Stimulated activated CD4-positive, alpha-beta T cell treated with anti-CD3 and anti-CD28 coated beads, Interleukin-2, amount 100 ng/mL, for 48 hours (primary cell): ENCODE results near the gene IFT122.
A peak's percentile ranks its signal among the peaks of the same experiment; 100 is the strongest.

Experiments used
- DNase-seq, 2 donors: peaks; one replicate each; pipeline ENCODE4 v3.0.0-alpha.2; 2020

The IFT122 gene

DNA sequence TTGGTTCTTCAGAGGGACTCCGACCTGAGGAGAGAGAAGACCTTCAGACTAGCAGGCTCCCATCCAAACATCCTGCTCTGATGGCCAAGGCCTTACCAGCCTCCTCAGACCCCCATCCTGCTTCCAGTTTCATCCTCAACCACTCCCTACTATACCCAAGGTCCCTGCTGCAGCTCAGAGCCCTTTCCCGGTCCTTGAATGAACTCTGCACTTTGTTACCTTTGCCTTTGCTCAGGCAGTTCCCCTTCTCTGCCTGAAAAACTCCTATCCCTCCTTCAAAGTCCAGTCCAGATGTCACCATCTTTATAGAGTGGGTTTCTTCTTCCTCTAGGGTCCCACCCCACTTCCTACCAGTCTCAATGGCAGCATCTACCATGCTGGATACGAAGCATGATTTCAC lies 24.6 kb upstream of the IFT122 start:
- DNase-seq: no peak

DNA sequence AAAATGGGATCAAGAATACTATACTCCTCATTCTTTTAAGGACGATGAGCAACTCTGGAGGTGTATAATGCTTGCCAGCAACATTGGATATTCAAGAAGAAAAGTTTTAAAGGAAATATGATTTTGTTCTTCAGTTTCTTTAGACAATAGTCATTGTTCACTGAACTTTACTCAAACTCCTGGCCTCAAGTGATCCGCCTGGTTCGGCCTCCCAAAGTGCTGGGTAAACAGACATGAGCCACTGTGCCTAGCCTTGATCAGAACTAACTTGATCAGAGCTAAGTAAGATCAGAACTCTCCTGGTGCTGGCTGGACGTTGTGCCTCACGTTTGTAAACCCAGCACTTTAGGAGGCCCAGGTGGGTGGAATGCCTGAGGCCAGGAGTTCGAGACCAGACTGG lies 24.2 kb upstream of the IFT122 start:
- no peak for DNase-seq

DNA sequence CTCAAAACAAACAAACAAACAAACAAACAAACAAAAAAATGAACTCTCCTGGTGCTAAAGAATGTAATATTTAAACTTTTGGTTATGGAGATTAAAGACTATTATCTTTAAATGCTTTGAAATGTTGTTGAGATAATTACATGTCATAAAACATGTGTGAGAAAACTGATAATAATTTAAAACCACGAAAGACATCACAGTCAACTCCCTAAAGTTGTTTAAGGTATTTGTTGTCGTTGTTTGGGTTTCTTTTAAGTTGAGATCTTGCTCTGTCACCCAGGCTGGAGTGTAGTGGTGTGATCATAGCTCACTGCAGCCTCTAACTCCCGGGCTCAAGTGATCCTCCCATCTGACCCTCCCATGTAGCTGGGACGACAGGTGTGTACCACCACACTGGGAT lies 23.6 kb upstream of the IFT122 start:
- DNase-seq: no peak

DNA sequence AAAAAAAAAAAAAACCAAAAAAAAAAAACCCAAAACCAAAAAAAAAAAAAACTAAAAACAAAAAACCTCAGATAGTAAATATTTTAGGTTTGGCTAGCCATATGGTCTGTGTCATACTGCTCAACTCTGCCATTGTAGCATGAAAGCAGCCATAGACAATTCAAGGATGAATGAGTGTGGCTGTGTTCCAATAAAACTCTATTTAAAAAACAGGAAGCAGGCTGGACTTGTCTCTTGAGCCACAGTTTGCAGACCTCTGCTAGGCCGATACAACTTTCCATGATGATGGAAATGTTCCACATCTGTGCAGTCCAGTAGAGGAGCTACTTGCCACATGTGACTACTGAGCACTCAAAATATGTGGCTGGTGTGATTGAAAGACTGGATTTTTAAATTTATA lies 22.7 kb upstream of the IFT122 start:
- DNase-seq: no peak

DNA sequence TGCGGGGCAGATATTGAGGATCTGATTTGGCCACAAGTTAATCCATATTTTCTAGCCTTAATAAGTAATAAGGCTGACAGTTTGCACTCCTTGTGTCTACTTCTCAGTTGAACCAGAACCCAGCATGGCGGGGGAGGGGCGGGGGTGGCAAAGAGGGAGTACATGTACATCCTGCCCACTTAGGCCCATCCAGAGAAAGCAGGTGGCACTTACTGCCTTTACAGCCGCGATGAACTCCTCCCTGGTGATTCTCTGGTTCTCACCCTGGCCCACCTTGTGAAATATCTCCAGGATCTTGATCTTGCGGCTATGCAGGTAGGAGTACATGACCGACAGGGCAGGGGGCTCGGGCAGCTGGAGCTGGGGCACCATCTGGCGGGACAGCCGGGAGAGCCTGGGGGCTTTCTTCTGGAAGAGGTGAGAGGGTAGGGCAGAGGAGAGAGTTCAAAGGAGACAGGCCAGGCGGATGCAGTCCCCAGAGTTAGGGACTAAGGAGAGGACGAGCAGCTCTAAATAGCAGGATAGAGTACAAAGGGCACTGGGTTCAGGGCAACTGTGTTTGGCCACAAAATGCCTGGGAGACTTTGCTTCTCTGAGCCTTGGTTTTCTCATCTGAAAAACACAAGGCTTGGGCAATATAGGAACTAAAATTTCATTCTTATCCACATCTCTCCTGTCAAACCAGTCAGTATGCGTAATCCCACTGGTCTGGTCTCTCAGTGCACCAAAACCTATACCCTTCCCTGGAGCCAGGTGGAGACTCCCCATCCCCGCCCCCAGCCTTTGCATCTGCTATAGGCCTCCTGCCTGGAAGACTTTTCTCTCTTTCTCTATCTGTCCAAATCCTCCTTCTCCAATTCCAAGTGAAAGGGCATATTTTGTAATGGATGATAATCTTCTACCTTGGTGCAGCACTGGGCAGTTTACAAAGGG lies 21.7 kb upstream of the IFT122 start:
- DNase-seq: no peak

DNA sequence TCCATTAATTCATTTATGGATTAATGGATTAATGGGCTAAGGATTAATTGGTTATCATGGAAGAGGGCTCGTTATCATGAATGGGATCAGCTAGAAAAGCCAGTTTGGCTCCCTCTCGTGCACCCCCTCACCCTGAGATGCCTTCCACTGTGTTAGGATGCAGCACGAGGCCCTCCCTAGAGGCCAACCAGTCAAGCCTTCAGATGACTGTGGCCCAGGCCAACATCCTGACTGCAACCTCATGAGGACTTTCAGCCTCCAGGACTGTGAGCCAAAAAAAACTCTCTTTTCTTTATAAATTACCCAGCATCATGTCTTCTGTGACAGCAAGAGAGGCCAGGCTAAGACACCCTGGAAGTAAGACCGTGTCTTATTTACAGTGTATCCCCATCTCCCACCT lies 20.5 kb upstream of the IFT122 start:
- DNase-seq: no peak

DNA sequence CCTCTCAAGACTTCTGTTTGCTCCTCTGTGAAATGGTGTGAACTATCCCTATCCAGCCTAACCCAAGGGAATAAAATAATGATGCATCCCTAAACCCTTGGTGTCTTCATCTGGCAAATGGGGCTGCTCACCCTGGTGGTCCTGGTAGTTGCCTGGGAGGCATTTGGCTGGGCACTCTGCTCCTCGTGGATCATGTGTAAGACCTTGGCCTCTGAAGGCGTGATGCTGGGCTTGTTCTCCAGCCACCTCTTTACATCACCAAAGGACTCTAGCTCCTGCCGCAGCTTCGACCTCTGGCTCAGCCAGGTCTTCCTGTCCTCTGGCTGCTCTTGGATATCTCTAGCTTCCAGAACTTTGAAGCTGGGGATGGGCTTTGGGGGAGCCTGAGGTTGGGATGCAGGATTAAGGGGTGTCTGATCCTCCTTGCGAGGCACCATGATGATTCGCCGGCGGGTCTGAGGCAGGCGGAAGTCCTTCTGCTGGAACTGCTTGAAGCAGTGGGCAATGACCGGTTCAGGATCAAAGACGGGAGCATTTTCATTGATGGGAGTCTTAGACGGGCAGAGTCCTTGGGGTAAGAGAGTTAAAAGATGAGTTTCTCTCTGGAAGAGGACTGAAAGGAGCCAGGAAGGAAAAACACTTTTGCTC lies 18.7 kb upstream of the IFT122 start:
- no peak for DNase-seq

DNA sequence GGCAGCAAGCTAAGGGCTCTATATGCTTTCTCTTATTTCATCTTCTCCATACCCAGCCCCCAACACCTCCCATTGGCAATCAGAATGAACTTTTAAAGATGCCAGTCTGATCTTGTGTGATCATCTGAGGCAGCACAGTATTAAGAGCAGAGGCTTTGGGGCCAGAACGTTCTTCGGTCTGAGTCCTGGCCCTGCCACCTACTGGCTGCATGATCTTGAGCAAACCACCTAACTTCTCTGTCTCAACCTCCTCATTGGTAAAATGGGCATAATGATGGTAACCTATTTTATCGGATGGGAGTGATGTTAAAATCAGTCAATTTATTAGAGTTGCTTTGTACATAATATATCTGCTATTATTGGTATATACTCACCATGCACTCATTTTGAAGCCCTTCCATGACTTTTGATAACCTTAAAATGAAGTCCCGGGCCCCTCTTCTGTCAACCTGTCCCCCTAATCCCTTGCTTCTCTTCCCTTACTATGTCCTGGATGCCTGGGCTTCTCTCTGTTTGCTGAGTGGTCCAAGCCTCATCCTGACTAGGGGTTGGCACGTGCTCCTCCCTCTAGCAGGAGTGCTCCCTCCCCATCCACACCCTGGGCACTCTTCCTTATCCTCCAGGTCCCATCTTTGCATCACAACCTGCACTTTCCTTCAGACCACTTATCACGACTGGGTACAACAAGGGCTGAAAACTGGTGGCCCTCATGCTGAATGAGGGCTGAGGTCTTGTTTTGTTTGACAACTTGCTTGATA lies 17.9 kb upstream of the IFT122 start:
- no peak for DNase-seq

DNA sequence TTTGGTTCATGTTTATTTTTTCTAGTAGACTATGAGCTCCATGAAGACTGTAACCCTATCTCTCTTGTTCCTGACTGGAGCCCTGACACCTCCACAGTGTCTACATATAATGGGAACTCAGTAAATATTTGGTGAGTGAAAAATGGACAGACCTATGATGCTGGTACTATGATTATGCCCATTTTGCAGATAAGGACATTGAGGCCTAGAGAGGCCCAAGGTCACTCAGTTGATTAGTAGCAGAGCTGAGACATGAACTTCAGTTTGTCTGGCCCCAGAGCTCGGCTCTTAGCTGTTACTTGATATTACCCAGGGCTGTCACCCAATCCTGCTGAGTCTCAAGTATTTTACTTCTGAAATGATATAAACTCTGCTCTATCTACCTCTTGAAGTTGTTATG lies 17.1 kb upstream of the IFT122 start:
- DNase-seq: no peak

DNA sequence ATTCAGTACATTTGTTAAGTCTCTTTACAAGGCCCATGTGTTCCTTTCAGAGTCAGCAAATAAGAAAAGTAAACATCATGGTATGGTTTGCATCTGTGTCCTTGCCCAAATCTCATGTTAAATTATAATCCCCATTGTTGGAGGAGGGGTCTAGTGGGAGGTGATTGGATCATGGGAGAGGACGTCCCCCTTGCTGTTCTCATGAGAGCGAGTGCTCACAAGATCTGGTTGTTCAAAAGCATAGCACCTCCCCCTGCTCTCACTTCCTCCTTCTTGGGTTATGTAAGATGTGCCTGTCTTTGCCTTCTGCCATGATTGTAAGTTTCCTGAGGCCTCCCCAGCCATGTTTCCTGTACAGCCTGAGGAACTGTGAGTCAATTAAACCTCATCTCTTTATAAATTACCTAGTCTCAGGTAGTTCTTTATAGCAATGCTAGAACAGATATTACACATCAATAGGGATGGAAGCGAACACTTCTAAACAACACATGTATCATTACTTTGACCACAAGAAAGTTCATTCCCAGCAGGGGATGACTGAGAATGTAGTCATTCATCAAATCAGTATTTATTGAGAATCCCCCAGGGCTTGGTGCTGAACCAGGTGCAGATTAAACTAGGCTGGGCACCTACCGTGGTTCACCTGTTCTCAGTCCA lies 15.7 kb upstream of the IFT122 start:
- no peak for DNase-seq

DNA sequence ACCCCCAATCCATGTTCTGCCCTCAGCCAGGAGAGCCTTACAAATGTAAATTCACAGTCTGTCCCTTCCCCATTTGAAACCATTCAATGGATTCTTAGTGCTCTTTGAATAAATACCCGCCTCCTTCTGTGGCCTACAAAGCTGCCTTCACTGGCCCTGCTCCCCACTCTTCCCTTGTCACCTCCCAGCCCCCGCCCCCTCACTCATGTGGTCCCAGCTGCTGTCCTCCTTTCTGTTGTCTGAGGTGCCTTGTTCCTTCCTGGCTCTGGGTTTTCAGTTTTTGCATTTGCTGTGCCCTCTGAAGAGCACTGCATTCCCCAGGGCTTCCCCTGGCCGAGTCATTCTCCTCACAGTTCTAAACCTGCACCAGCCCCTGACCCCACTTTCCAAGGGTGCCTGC lies 14.8 kb upstream of the IFT122 start:
- DNase-seq: no peak

DNA sequence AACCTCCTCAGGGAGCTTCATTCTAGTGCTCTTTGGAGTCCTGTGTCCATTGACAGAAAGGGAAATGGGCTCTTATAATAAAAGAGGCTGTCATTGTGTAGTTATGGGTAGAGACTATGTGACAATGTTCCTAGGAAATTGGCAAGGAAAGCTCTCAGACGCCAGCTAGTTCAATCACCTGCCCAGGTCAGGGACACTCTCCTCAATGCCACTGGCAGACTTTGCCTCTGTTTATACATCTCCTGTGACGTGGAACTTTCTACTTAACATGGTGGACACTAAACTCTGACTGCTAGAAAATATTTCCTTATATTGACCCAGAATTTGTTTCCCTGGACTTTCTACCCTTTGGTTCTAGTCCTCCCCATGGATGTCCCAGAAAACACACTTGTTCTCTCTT lies 14.4 kb upstream of the IFT122 start:
- no peak for DNase-seq

DNA sequence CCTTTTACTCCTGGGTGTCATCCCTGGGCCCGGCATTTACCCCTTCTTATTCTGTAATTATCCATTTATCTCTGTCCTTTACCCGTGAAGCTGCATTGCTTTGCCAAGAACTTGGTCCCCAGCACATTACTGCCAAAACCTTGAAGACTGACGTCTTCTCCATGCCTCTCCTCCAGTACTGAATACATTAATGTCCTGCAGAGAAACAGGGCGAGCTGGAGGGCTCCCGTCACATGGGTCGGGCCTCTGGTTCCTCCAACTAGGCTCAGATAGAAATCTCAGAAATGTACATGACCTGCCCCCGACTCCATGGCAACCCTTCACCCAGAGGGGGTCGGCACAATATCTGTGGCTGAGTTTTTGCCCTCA lies 12.0 kb upstream of the IFT122 start:
- DNase-seq: no peak

DNA sequence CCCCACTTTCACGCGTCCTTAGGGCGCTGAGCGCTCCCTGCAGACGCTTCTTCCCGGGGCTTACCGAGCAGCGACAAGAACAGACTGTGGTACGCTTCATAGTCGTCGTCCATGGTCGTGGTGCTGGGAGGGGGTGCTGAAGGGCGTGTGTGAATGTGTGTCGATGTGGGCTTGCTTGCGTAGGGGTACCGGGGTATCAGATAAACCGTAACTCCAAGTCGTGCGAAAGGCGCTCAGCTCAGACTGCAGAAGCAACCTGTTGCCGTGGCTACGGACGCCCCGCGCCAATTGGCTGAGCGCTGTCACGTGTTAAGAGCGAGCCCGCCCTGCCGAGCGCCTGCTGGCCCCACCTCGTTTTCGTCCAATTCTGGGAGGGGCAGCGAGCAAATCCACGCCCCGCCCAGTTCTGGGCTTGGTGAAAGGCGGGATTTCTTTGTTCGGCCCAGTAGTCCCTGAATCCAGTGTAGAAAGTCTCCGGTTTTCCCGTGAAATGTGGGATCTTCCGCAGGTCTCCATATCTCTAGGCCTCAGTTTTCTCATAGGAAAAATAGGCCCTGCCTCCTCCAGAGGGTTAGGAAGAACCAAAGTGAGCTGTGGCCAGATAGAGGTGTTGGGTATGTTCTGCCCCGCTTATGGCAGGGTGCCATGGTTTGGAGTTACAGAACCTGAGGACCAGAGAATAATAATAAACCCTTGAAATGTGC lies 11.5 kb upstream of the IFT122 start, which contains the start of gene EFCAB12:
EFCAB12 (minus strand) TSS at position 261 of the 704 bp plus-strand sequence; CDS start at position 113, 148 bp downstream.
- DNase-seq: peak; percentile 87 to 88

DNA sequence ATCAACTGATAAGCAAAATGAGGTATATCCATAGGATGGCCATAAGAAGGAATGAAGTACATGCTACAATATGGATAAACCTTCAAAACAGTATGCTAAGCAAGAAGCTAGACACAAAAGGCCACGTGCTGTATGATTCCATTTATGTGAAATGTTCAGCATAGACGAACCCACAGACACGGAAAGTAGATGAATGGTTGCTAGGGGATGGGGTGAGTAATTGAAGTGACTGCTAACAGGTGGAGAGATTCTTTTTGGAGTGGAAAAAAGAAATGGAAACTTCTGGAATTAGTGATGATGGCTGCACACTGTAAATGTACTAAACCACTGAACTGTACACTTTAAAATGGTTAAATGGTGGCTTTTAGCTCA lies 11.0 kb upstream of the IFT122 start:
- no peak for DNase-seq

DNA sequence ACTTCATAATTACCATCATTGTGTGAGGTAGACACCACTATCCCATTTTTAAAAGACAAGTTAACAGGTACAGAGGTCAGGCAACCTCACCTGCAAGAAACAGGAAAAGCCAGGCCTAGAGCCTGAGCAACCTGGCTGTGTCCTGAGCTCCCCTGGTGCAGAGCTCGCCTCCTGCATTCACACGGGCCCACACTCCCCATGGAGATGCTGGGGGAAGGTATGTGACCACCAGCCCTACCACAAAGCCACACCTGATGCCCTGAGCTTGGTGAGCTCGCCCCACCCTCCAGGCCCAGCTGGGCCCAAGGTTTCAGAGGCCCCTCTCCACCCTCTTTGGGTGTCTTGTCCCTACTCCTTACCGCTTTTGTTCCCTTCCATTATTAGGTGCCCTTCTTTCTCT lies 10.4 kb upstream of the IFT122 start:
- DNase-seq: no peak

DNA sequence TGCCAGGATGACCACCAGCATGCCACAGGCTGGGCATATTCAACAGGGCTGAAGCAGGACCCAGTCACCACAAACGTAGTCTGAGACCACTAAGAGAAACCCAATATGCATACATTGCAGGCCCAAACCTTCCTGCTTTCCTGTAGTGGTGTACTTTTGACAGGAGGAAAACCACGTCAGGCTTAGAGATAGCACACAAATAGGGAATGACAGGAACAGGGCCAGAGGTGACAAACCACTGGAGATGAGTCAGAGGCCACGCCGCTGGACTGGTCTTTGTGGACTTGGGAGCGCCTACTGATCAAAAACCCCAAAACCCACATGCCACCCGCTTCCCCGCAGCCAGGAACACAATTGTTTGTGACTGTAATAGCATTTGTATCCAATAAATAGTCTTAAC lies 8.0 kb upstream of the IFT122 start:
- DNase-seq: no peak

DNA sequence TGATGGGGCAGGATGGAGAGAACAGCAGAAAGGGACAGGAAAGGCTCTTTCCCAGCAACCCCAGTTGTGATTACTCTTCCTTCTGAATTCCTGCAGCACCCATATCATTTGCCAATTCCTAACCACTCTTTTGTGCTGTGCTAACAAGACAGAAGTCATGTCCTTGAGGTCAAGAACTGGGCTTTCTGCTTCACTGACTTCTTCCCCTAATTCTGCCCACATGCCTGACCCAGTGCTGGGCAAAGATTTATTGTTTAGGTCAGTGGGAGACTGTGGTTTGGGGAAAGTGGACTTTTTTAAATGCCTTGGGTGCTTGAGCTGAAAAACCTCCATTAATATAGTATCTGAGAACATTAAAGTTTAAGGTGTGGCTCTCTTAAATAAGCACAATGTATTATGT lies 7.4 kb upstream of the IFT122 start:
- no peak for DNase-seq

DNA sequence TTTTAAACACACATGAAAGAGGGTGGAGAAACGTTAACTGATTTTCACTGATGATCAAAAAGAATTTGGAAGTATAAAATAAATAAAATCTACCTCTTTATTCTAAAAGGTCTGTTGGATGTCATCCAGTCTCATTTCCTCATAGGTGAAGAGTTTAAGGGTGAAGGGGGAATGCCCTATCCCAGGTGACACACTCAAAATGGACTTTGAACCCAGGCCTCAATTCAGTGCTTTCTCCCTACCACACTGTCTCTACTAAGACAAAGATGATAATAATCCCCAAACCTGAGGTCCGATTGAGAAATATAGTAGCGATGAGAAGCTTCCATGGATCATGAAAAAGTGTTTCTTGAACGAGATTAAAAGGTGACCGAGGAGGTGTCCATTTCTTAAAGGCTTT lies 6.5 kb upstream of the IFT122 start:
- no peak for DNase-seq

DNA sequence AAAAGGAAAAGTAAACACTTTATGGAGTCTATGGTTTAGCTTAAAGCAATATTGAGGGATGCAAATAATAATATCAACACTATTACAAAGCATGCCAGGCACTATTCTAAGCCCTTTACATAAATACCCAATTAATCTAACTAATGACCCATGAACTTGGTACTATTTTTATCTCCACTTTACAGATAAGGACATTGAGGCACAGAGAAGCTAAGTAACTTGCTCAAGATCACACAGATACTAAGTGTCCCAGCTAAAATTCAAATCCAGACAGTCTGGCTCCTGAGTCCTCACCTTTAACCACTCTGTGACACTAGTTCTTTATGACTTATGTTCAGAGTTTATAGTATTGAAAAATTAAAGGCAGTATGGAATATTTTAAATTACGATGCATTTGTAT lies 5.9 kb upstream of the IFT122 start:
- DNase-seq: no peak

DNA sequence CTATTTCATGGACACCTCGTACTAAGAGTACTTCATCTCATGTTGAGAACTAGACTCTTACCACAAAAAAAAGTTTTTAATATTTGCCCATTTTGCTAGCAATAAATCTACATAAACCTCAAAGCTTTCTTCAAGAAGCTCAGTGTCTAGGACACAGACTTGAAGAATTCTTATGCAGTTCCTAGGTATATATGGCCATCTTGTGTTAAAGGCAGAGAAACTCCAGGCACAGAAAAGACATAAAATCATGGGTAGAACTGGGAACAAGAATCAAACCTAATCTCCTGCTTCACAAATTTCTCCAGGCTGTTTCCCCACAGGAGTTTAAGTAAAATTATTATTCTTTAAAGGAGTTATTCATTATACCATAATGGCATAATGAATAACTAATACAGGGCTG lies 4.7 kb upstream of the IFT122 start:
- DNase-seq: no peak

DNA sequence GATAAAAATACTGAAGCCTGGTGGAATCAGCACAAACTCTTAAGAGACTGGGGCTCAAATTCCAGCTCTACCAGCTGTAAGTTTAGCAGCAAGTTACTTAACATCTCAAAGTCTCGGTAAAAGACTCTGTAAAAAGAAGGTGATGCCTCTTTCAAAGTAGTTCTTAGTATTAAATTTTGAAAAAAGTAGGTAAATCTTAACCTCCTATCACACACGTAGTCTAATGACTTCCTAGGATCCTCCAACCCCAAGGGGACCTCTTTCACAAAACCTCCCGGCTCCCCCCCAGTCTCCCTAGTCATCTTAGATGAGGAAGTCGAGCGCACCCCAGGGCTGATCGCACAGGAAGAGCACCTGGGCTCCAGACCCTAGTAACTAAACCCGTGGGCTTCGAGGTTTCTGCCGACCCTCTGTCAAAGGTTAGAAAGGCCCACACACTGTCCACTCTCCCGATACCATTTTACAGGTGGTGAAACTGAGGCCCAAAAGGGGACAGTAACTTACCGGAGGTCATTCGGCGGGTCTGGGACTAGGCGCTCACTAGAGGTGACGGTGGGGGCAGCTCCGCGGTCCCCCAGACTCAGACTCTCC lies 703 bp upstream of the IFT122 start:
- DNase-seq: peak; percentile 25 to 30
